Cerebellar cortex (tissue), 1 donor: ENCODE measurements around the gene SREBF2.
A peak's percentile ranks its signal among the peaks of the same experiment; 100 is the strongest.
"Not testable (repeated sequence)": the region's sequence is repeated elsewhere in the genome, so short reads cannot be mapped to it uniquely, and the experiment has no call there.

Experiments
- DNase-seq: peaks from one replicate; pipeline ENCODE4 v3.0.0-alpha.2; 2015; ENCODE audit warnings: low spot score

The SREBF2 gene

GRCh38 chr22:41821471-41822316 is 11.2 kb upstream of the SREBF2 start:
- no peak for DNase-seq

- peak; percentile 82 for DNase-seq
These were observed 10.4 kb upstream of the SREBF2 start for GRCh38 chr22:41822317-41823057.

- DNase-seq = no peak
These were observed 9.1 kb upstream of the SREBF2 start for GRCh38 chr22:41823797-41824196.

GRCh38 chr22:41825376-41825775 is 7.5 kb upstream of the SREBF2 start:
- no peak for DNase-seq

- no peak for DNase-seq
These were observed 6.9 kb upstream of the SREBF2 start for GRCh38 chr22:41826021-41826420.

GRCh38 chr22:41826430-41827383 is 6.2 kb upstream of the SREBF2 start:
- no peak for DNase-seq

GRCh38 chr22:41827671-41828070 is 5.2 kb upstream of the SREBF2 start:
- DNase-seq = no peak

GRCh38 chr22:41828516-41828915 is 4.4 kb upstream of the SREBF2 start:
- DNase-seq = no peak

GRCh38 chr22:41830174-41830573 is 2.7 kb upstream of the SREBF2 start:
- DNase-seq = no peak

GRCh38 chr22:41831383-41831782 is 1.5 kb upstream of the SREBF2 start:
- DNase-seq = peak; percentile 41

- no peak for DNase-seq
These were observed 915 bp upstream of the SREBF2 start for GRCh38 chr22:41831828-41832552.

- DNase-seq = peak; percentile 47
These were observed 582 bp downstream of the SREBF2 start for GRCh38 chr22:41833369-41834004.

GRCh38 chr22:41834005-41834944 is 1.4 kb downstream of the SREBF2 start:
- peak; percentile 54 for DNase-seq

- DNase-seq = not testable (repeated sequence)
These were observed 2.6 kb downstream of the SREBF2 start for GRCh38 chr22:41835462-41835861.

- DNase-seq = no peak
These were observed 3.6 kb downstream of the SREBF2 start for GRCh38 chr22:41836551-41836950.

GRCh38 chr22:41838842-41839618 is 6.1 kb downstream of the SREBF2 start:
- DNase-seq = no peak

GRCh38 chr22:41840216-41840615 is 7.3 kb downstream of the SREBF2 start:
- DNase-seq = peak; percentile 19

- peak; percentile 35 for DNase-seq
These were observed 8.3 kb downstream of the SREBF2 start for GRCh38 chr22:41841085-41841712.
